GM12875 (cell line): ENCODE measurements around the gene IL1RAPL1.
"Not testable (repeated sequence)": the region's sequence is repeated elsewhere in the genome, so short reads cannot be mapped to it uniquely, and the experiment has no call there.

ENCODE experiments used
- H3K4me3 ChIP-seq: one replicate; pipeline ENCODE4 v1.5.1; 2011; ENCODE audit warnings: low read depth, low read length, control low read depth
- CTCF ChIP-seq: IDR thresholded peaks from 2 replicates; pipeline ENCODE4 v1.5.1; 2011; ENCODE audit warnings: low read depth, mild to moderate bottlenecking, control low read depth, inconsistent platforms, low read length, moderate library complexity, borderline replicate concordance; ENCODE audit not compliant: insufficient read depth

Gene IL1RAPL1

DNA sequence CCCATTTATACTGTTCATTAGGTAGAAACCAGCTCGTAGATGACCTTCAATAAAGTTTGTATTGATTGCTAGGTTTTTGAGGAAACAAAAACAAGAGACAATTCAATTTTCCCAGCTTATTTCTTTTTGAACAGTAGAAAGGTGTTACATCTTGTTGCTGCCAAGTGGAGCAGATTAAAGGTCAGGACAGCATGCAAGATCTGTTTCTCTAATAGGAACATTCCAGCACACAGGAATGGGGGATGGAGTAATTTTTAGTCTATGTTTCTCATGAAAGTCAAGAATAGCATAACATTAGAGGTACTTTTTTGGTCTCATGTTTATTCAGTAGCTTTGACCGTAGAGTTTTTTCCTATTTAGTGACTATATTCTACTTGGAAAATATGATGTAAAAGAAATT is 132.4 kb downstream of the IL1RAPL1 start:
- no peak overlapping the region for H3K4me3 ChIP-seq
- no peak for TF ChIP-seq CTCF

- no peak for TF ChIP-seq CTCF
- no peak overlapping the region for H3K4me3 ChIP-seq
These were observed 165.1 kb downstream of the IL1RAPL1 start for GRCh38 chrX:28752330-28752729.

DNA sequence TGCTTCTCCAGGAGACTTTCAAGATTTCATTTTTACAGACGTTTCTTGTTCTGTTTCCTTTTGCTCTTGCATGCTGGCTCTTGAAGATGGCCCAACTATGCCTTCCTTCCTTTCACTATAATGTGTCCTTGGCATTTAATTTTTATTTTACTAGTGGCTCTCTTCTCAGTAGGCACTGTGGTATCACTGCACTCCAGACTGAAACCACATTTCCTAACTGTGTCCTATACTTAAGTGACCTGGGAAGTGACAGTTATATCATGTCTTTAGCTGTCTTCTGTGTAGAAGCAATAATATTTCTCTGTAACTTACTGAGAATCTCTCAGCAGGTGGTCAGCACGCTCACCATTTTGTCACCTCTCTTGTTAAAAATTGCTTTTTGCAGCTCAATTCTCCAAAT is 168.9 kb downstream of the IL1RAPL1 start:
- TF ChIP-seq CTCF = no peak

DNA sequence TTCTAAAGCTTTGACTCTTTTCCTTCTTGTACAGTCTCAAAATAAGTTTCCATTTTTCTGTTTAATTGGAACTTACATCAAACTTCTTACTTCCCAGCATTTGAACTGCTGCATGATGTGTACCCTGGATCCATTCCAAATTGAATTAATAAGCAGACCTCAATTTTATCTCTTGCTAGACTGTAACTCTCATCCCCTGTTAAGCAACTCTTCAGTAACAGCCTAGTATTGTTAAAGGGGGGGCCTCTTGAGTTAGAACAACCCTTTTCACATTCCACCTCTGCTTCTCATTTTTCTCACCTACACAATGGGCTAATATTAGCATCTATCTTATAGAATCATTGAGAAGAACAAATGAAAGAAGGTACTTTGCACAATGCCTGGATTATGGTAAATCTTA is 169.4 kb downstream of the IL1RAPL1 start:
- H3K4me3 ChIP-seq = no peak overlapping the region
- no peak for TF ChIP-seq CTCF

More for the DNA sequence above, 168.9 kb downstream of the IL1RAPL1 start:
- H3K4me3 ChIP-seq = no peak overlapping the region

- no peak for TF ChIP-seq CTCF
These were observed 170.0 kb downstream of the IL1RAPL1 start for GRCh38 chrX:28757290-28757689.

DNA sequence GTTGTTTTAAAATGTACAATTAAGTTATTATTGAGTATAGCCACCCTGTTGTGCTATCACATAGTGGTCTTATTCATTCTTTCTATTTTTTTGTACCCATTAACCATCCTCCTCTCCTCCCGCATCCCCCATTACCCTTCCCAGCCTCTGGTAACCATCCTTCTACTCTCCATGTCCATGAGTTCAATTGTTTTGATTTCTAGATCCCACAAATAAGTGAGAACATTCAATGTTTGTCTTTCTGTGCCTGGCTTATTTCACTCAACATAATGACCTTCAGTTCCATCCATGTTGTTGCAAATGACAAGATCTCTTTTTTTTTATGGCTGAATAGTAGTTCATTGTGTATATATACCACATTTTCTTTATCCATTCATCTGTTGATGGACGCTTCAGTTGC is 179.3 kb downstream of the IL1RAPL1 start:
- not testable (repeated sequence) for H3K4me3 ChIP-seq

More at GRCh38 chrX:28757290-28757689, 170.0 kb downstream of the IL1RAPL1 start:
- H3K4me3 ChIP-seq = no peak overlapping the region

DNA sequence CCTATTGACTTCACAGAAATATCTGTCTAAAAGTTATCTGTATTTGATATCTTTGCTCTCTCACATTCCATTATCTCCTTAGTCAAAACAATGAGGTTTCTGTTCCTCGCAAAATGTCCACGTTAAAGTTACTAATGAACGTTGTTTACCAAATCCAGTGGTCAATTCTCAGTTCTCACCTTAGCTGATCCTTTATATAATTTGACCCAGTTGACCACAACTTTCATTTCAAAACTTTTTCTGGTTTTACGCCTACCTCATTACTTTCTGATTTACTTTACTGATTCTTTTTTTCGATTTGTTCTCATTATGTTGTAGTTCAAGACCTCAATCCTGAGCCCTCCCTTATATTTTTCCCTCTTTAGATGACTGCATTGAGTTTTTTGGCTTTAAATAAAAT is 186.6 kb downstream of the IL1RAPL1 start:
- TF ChIP-seq CTCF = no peak
- H3K4me3 ChIP-seq = no peak overlapping the region

DNA sequence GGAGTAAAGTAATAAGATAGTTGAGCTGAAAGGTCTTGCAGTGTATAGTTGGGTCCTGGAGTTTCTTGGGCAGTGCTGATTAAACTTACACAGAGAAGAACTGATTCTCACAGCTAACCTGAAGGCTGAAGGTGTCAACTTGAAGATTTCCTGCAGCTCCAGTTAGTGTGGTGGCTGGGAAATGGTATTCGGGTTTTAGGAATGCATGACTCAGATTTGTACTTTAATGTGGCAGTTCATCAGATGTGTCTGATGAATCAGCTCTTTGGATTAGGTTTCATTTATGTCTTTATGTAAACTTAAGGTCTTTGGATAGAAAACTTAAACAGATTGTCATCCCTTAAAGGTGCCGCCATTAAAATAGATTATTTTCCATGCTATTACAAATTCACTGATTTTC is 200.0 kb downstream of the IL1RAPL1 start:
- no peak for TF ChIP-seq CTCF
- H3K4me3 ChIP-seq = no peak overlapping the region

DNA sequence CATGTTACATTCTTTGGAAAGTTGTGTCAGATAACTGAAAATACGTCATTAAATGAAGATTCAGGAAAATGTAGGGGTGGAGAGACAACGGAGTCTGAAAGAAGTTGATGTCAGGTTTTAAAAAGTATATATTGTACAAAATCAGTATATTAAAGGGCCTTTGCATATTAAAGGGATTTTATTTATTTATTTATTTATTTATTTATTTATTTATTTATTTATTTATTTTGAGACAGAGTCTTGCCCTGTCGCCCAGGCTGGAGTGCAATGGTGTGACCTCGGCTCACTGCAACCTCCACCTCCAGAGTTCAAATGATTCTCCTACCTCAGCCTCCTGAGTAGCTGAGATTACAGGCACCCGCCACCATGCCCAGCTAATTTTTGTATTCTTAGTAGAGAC is 213.4 kb downstream of the IL1RAPL1 start:
- H3K4me3 ChIP-seq = not testable (repeated sequence)
